H1 (cell line): ENCODE measurements around the gene MAP7. TPM values are rescaled to one million over a fixed set of nuclear protein-coding genes. Genes with fewer than 3 reads are reported as not detected.

ENCODE experiments used
- CTCF ChIA-PET: fragments of 300-600 bp; sonication (Branson Sonifier 250); formaldehyde crosslinking; loops from one replicate; lab custom pipeline; 2021; ENCODE audit not compliant: partially characterized antibody; lab: Charles Lee
- POLR2A ChIA-PET: fragments of 300-600 bp; sonication (Branson Sonifier 250); formaldehyde crosslinking; loops from one replicate; lab custom pipeline; 2021; ENCODE audit warnings: inconsistent platforms; ENCODE audit not compliant: partially characterized antibody; lab: Charles Lee
- DNase-seq, 2 experiments: peaks; one replicate each; pipeline versions ENCODE4 v3.0.0 to v3.0.0-alpha.2; 2010 to 2022; ENCODE audit warnings: low spot score in 2 of 2, low read depth in 1 of 2, mixed read lengths in 1 of 2
- FAIRE-seq: peaks from 2 replicates; lab custom pipeline; 2011; peaks lifted over from hg19 to GRCh38; lab: Jason Lieb, UNC
- H2AFZ ChIP-seq: 2 replicates; pipeline ENCODE4 v1.8.1; 2012; ENCODE audit warnings: low read length, inconsistent platforms
- H2AK5ac ChIP-seq: 2 replicates; pipeline ENCODE4 v1.6.1; 2013; ENCODE audit warnings: low read depth, low read length
- H2BK120ac ChIP-seq: replicated peaks from 2 replicates; pipeline ENCODE3; 2013; ENCODE audit warnings: low read depth, low read length, inconsistent platforms
- H2BK12ac ChIP-seq: 2 replicates; pipeline ENCODE4 v1.6.1; 2013; ENCODE audit warnings: low read depth, low read length
- H2BK15ac ChIP-seq: 2 replicates; pipeline ENCODE4 v1.6.1; 2013; ENCODE audit warnings: low read length
- H2BK20ac ChIP-seq: 2 replicates; pipeline ENCODE4 v1.6.1; 2013; ENCODE audit warnings: low read length
- H2BK5ac ChIP-seq: 2 replicates; pipeline ENCODE4 v1.6.1; 2013; ENCODE audit warnings: low read depth, low read length
- H3K14ac ChIP-seq: 2 replicates; pipeline ENCODE4 v1.6.1; 2013; ENCODE audit warnings: inconsistent platforms; ENCODE audit not compliant: insufficient read length
- H3K18ac ChIP-seq: 2 replicates; pipeline ENCODE4 v1.6.1; 2013; ENCODE audit warnings: low read length; ENCODE audit errors: extremely low read depth
- H3K23ac ChIP-seq: 2 replicates; pipeline ENCODE4 v1.6.1; 2013; ENCODE audit warnings: inconsistent platforms; ENCODE audit not compliant: insufficient read length
- H3K23me2 ChIP-seq: 2 replicates; pipeline ENCODE4 v1.6.1; 2013; ENCODE audit warnings: low read depth, low read length
- H3K27ac ChIP-seq: 2 replicates; pipeline ENCODE4 v1.6.1; 2011; ENCODE audit warnings: low read depth, low read length, inconsistent platforms
- H3K27me3 ChIP-seq, 4 experiments: replicated peaks in 1 of 4; 1 replicate in 1 of 4; 2 replicates in 3 of 4; pipeline versions ENCODE4 v1.6.1 to v1.8.1; 2011 to 2013; ENCODE audit warnings: low read length in 3 of 4, mild to moderate bottlenecking in 3 of 4, inconsistent platforms in 2 of 4, mixed read lengths in 2 of 4, moderate library complexity in 1 of 4; ENCODE audit not compliant: control insufficient read depth in 3 of 4, insufficient read depth in 3 of 4; ENCODE audit errors: extremely low read depth in 1 of 4
- H3K36me3 ChIP-seq, 4 experiments: 2 replicates each; pipeline versions ENCODE4 v1.6.1 to v1.8.1; 2011 to 2013; ENCODE audit warnings: mild to moderate bottlenecking in 4 of 4, low read length in 3 of 4, moderate library complexity in 2 of 4, control low read depth in 1 of 4, inconsistent platforms in 1 of 4; ENCODE audit not compliant: insufficient read depth in 4 of 4, control insufficient read depth in 2 of 4
- H3K4ac ChIP-seq: replicated peaks from 2 replicates; pipeline ENCODE3; 2013; ENCODE audit warnings: low read length, low read depth, mixed read lengths, inconsistent platforms; ENCODE audit not compliant: insufficient read length
- H3K4me1 ChIP-seq, 4 experiments: replicated peaks in 1 of 4; 1 replicate in 1 of 4; 2 replicates in 3 of 4; pipeline versions ENCODE4 v1.6.1 to v1.8.1; 2011 to 2013; ENCODE audit warnings: low read length in 3 of 4, inconsistent platforms in 2 of 4, mixed read lengths in 1 of 4; ENCODE audit not compliant: insufficient read depth in 4 of 4, control insufficient read depth in 3 of 4
- H3K4me2 ChIP-seq, 2 experiments: 2 replicates each; pipeline versions ENCODE4 v1.6.1 to v1.8.1; 2011 to 2013; ENCODE audit warnings: low read depth in 2 of 2, low read length in 2 of 2, control low read depth in 1 of 2, inconsistent platforms in 1 of 2, mild to moderate bottlenecking in 1 of 2; ENCODE audit not compliant: insufficient read depth in 1 of 2
- H3K4me3 ChIP-seq, 4 experiments: fragments of 200-600, 300-600 bp in 1 of 4; sonication (generic), shearing (Covaris generic), sonication (Bioruptor Twin) in 1 of 4; 2 replicates each; pipeline versions ENCODE4 v1.5.1 to v1.8.1; 2011 to 2016; ENCODE audit warnings: low read length in 4 of 4, low read depth in 3 of 4, control low read depth in 2 of 4, inconsistent platforms in 2 of 4, mild to moderate bottlenecking in 2 of 4, mixed read lengths in 1 of 4, moderate library complexity in 1 of 4; ENCODE audit not compliant: insufficient read depth in 2 of 4; ENCODE audit errors: extremely low read depth in 1 of 4
- H3K56ac ChIP-seq: replicated peaks from 2 replicates; pipeline ENCODE3; 2013; ENCODE audit warnings: low read depth, mild to moderate bottlenecking, mixed read lengths, low read length, inconsistent platforms; ENCODE audit not compliant: insufficient read length
- H3K79me1 ChIP-seq: 2 replicates; pipeline ENCODE4 v1.6.1; 2013; ENCODE audit warnings: low read depth, low read length, control low read depth
- H3K79me2 ChIP-seq, 2 experiments: 2 replicates each; pipeline versions ENCODE4 v1.6.1 to v1.8.1; 2012 to 2013; ENCODE audit warnings: low read length in 2 of 2, mild to moderate bottlenecking in 2 of 2, inconsistent platforms in 1 of 2; ENCODE audit not compliant: insufficient read depth in 2 of 2, control insufficient read depth in 1 of 2
- H3K9ac ChIP-seq, 4 experiments: replicated peaks in 1 of 4; 1 replicate in 1 of 4; 2 replicates in 3 of 4; pipeline versions ENCODE4 v1.6.1 to v1.8.1; 2011 to 2013; ENCODE audit warnings: low read depth in 3 of 4, low read length in 3 of 4, control low read depth in 2 of 4, mild to moderate bottlenecking in 2 of 4, moderate library complexity in 2 of 4, inconsistent platforms in 1 of 4; ENCODE audit errors: extremely low read depth in 1 of 4
- H3K9me3 ChIP-seq, 2 experiments: 2 replicates each; pipeline versions ENCODE4 v1.6.1 to v1.8.1; 2012 to 2013; ENCODE audit warnings: mild to moderate bottlenecking in 2 of 2, moderate library complexity in 2 of 2, control low read depth in 1 of 2, inconsistent platforms in 1 of 2, low read depth in 1 of 2, low read length in 1 of 2, mixed read lengths in 1 of 2; ENCODE audit not compliant: insufficient read depth in 2 of 2
- H4K20me1 ChIP-seq, 2 experiments: replicated peaks in 1 of 2; 2 replicates each; pipeline versions ENCODE3 to v1.8.1; 2011 to 2013; ENCODE audit warnings: inconsistent platforms in 2 of 2, low read length in 2 of 2, mild to moderate bottlenecking in 1 of 2; ENCODE audit not compliant: insufficient read depth in 2 of 2, control insufficient read depth in 1 of 2
- H4K5ac ChIP-seq: 2 replicates; pipeline ENCODE4 v1.6.1; 2013; ENCODE audit warnings: low read length, low read depth, mixed read lengths, inconsistent platforms; ENCODE audit not compliant: insufficient read length
- H4K8ac ChIP-seq: 2 replicates; pipeline ENCODE4 v1.8.0; 2013; ENCODE audit warnings: mild to moderate bottlenecking, moderate library complexity, low read length, inconsistent platforms; ENCODE audit not compliant: insufficient read depth; ENCODE audit errors: extremely low read depth
- H4K91ac ChIP-seq: replicated peaks from 2 replicates; pipeline ENCODE3; 2013; ENCODE audit warnings: low read length, mixed read lengths, inconsistent platforms; ENCODE audit not compliant: insufficient read length
- SIN3A ChIP-seq, 2 experiments: IDR thresholded peaks in 1 of 2; conservative IDR thresholded peaks in 1 of 2; 2 replicates each; pipeline ENCODE4 v1.6.1; 2011 to 2012; ENCODE audit warnings: low read length in 2 of 2, improper control_type of control experiment in 1 of 2, low read depth in 1 of 2, mild to moderate bottlenecking in 1 of 2
- whole genome bisulfite sequencing, 2 experiments: shearing (Covaris generic) in 1 of 2; methylation state at CpG; one replicate each; pipeline versions ENCODE4 v1.1.6 to v1.1.7; 2013 to 2015; ENCODE audit warnings: low lambda C conversion rate in 2 of 2, mixed read lengths in 2 of 2, inconsistent platforms in 1 of 2, low coverage in 1 of 2, missing lambda C conversion rate in 1 of 2; ENCODE audit not compliant: insufficient replicate concordance in 2 of 2, insufficient coverage in 1 of 2, insufficient read length in 1 of 2; ENCODE audit errors: extremely low coverage in 1 of 2, missing lambda C conversion rate in 1 of 2; 5-methylcytosine and 5-hydroxymethylcytosine counted together
- polyA plus RNA-seq, 7 experiments: library from polyadenylated mRNA; depleted of rRNA in 3 of 7; stranded (reverse) in 5 of 7; unstranded in 2 of 7; fragments of >200 nt in 5 of 7; fragments of 200-250 nt in 2 of 7; gene quantifications; 1 replicate in 5 of 7; 2 replicates in 1 of 7; 4 replicates in 1 of 7; pipeline versions ENCODE4 v1.2.1 to v1.2.3, GENCODE V29; 2011 to 2013; ENCODE audit warnings: missing spikeins in 2 of 7, mixed read lengths in 2 of 7
- total RNA-seq: library from RNA; stranded (reverse); fragmentation: NEBNext Ultra II Directional; extraction: Animal tissue kit (Norgen Biotek cat#: 25700); gene quantifications from 2 replicates; pipeline ENCODE4 v1.2.1, GENCODE V29; 2021

Gene MAP7
- total and polyA plus RNA-seq, 2 of the 8 experiments (the other 6 are each of a cell fraction or from before 2014, with no cell fraction given): 13.5 to 66.9 TPM

- Histone ChIP-seq H3K36me3 (peaks cover 0 to 25% (median 8%) of the 10 kb centered on the region in 4 experiments; a peak in 7 of 8 replicates), H3K14ac (no peak overlapping the region), H3K23me2 (no peaks in the 10 kb centered on the region), H2AFZ (no peak overlapping the region), H3K23ac (no peak overlapping the region), H3K9me3 (no peaks in the 10 kb centered on the region), H3K79me1 (no peaks in the 10 kb centered on the region), H3K4me2 (no peak overlapping the region), H3K4me3 (no peak overlapping the region), H2AK5ac (no peak overlapping the region), H2BK120ac (no peak overlapping the region), H3K4me1 (no peaks in the 10 kb centered on the region), H3K27me3 (peaks cover 0 to 1% (median 0%) of the 10 kb centered on the region in 4 experiments; a peak in 1 of 7 replicates), H2BK15ac (no peak overlapping the region)
- no peak for FAIRE-seq
- WGBS, 2 experiments: 93% methylated on average over 2 of the region's 2 CpGs; no CpG with 5 or more reads in 1 of the 2 experiments
- TF ChIP-seq SIN3A (conservative IDR thresholded peaks at IDR 0.05 in 1 of 2, IDR thresholded peaks at IDR 0.05 in 1 of 2; ENCODE audit: low read depth in 1 of 2, low read length in 2 of 2): no peak
- TF ChIP-seq, all 59 proteins: peak for 0
- Histone ChIP-seq H2BK20ac (no peak overlapping the region), H4K20me1 (no peaks in the 10 kb centered on the region), H4K5ac (no peak overlapping the region), H3K56ac (no peak overlapping the region), H3K79me2 (no peaks in the 10 kb centered on the region), H4K8ac (no peak overlapping the region), H3K4ac (no peak overlapping the region), H2BK12ac (no peak overlapping the region), H2BK5ac (no peak overlapping the region), H3K9ac (no peak overlapping the region), H3K27ac (no peak overlapping the region), H4K91ac (no peak overlapping the region), H3K18ac (no peak overlapping the region)
- CTCF ChIA-PET: no interaction called here
- DNase-seq: no peak
- POLR2A ChIA-PET: no interaction called here
Measured at GRCh38 chr6:136345145-136345544, 205.1 kb downstream of the MAP7 start.
